ENCODE data around the gene RTN4R.
"Not testable (repeated sequence)": the region's sequence is repeated elsewhere in the genome, so short reads cannot be mapped to it uniquely, and the experiment has no call there.

Gene RTN4R

DNA sequence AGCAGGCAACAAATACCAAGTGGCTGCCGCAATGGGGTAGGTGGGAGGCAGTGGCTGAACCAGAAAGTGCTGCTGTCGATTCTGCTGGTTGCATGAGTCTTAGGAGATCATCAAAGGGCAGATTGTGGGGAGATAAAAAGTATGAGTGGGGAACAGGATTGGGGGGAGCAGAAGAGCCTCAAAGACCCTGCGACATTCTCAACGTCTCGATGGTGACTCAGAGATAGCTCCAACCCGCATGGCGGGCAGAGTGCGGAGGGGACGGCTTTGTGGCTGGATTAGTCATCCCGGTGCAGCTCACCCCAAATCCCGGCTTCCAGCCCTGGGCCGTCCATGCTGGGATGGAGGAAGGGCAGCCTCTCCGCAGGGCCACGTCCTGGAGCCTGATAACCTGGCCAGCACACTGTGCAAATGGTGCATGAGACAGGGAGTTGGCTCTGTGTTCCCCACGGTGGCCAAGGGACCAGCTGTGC lies 11.6 kb upstream of the RTN4R start:
- H3K27ac ChIP-seq (ENCODE audit: insufficient read depth in 1 of 2, low read depth in 1 of 2, low read length in 2 of 2, poor library complexity in 1 of 2, severe bottlenecking in 2 of 2): no peak overlapping the region
- CTCF ChIA-PET: no interaction called here

DNA sequence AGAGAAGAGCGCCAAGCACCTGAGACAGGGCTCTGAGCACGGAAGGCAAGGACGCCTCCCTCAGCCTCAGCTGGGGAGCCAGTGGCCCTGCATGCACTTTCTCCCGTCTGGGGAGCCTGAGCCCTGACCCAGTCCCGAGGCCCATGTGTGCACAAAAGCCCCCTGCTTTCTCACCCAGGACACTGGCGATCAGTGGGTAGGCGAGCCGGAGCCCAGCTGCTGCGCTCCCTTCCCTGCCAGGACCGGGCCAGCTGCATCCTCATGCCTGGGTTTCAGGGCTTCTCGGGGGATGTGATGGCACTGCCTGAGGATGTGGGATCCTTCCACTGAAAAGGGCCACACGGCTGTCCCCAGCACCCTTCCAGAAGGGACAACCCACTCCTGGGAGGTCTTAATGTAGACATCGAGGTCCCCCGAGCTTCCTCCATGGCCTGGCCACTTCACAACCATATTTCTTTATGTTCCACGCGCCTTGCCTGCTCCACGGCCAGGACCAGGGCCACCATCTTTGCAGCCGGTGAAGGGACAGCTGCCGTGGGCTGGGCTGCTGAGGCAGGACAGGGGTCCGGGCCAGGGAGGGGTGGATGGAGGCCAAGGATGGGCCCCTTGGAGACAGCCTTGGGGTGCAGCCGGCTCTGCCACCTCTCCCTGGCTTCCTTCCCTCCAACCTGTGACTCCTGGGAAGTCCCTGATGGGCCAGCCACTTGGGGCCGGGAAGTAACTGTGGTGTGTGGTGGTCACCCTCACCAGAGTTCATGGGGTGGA lies 10.8 kb upstream of the RTN4R start:
- CTCF ChIA-PET; H3K27me3 ChIP-seq (replicated peaks in 2 of 5; ENCODE audit: control insufficient read depth in 4 of 5, insufficient read depth in 5 of 5, low read length in 4 of 5); H3K27ac ChIP-seq (ENCODE audit: insufficient read depth in 1 of 2, low read depth in 1 of 2, low read length in 2 of 2, poor library complexity in 1 of 2, severe bottlenecking in 2 of 2); H3K4me1 ChIP-seq (ENCODE audit: control extremely low read depth in 1 of 4, control insufficient read depth in 4 of 4, insufficient read depth in 4 of 4, low read length in 3 of 4); H3K9me3 ChIP-seq (ENCODE audit: control extremely low read depth in 1 of 5, control insufficient read depth in 4 of 5, insufficient read depth in 2 of 5, low read depth in 1 of 5, low read length in 4 of 5); H3K4me3 ChIP-seq (ENCODE audit: control insufficient read depth in 1 of 7, extremely low read depth in 1 of 7, insufficient read depth in 4 of 7, low read depth in 2 of 7, low read length in 6 of 7); H3K36me3 ChIP-seq (ENCODE audit: control insufficient read depth in 4 of 4, insufficient read depth in 4 of 4, low read length in 3 of 4); POLR2A ChIA-PET; DNase-seq: not testable (repeated sequence)
- 100% methylated on average over 5 of the region's 22 CpGs for WGBS (ENCODE audit: insufficient coverage)

More for the DNA sequence above, 11.6 kb upstream of the RTN4R start:
- Histone ChIP-seq H3K9me3 (ENCODE audit: control extremely low read depth in 1 of 5, control insufficient read depth in 4 of 5, insufficient read depth in 2 of 5, low read depth in 1 of 5, low read length in 4 of 5) (no peaks in the 10 kb centered on the region), H3K4me1 (ENCODE audit: control extremely low read depth in 1 of 4, control insufficient read depth in 4 of 4, insufficient read depth in 4 of 4, low read length in 3 of 4) (no peaks in the 10 kb centered on the region), H3K36me3 (ENCODE audit: control insufficient read depth in 4 of 4, insufficient read depth in 4 of 4, low read length in 3 of 4) (no peaks in the 10 kb centered on the region), H3K4me3 (ENCODE audit: control insufficient read depth in 1 of 7, extremely low read depth in 1 of 7, insufficient read depth in 4 of 7, low read depth in 2 of 7, low read length in 6 of 7) (no peak overlapping the region), H3K27me3 (replicated peaks in 2 of 5; ENCODE audit: control insufficient read depth in 4 of 5, insufficient read depth in 5 of 5, low read length in 4 of 5) (no peaks in the 10 kb centered on the region)
- POLR2A ChIA-PET: no interaction called here
- no peak for DNase-seq
- WGBS (ENCODE audit: insufficient coverage): 79% methylated on average over 12 of the region's 15 CpGs

DNA sequence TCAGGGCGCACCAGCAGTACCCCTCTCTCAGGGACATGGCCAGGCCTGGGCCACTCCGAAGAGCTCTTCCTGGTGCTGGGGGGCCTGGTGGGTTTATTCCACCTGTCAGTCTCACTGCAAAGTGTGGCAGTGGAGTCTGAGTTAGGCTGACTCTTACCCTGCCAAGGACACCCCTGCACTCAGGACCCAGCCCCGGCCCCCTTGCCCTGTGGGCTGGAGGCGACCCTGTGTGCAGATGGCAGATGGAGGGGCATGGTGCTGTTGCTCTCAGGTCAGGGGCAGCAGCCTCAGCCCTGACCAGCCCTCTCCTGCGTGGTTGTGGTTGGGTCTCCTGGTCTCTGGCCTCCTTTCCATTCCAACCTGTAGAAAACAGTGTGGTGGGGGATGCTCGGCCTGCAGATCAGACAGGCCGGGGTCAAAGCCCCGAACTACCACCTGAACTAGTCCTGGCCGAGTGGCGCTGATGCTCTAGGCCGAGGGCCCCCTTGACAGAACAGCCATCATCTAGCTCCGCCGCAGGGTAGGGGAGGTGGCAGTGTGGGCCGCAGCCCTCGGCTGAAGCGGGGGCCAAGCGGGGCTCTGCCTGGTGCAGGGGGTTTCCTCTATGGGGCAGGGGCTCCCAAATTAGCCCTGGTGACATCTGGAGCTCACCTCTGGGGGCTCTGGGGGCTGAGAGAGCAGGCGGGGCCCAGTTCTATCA lies 10.0 kb upstream of the RTN4R start:
- POLR2A ChIA-PET; H3K27me3 ChIP-seq (replicated peaks in 2 of 5; ENCODE audit: control insufficient read depth in 4 of 5, insufficient read depth in 5 of 5, low read length in 4 of 5); H3K4me1 ChIP-seq (ENCODE audit: control extremely low read depth in 1 of 4, control insufficient read depth in 4 of 4, insufficient read depth in 4 of 4, low read length in 3 of 4); DNase-seq; H3K9me3 ChIP-seq (ENCODE audit: control extremely low read depth in 1 of 5, control insufficient read depth in 4 of 5, insufficient read depth in 2 of 5, low read depth in 1 of 5, low read length in 4 of 5); H3K36me3 ChIP-seq (ENCODE audit: control insufficient read depth in 4 of 4, insufficient read depth in 4 of 4, low read length in 3 of 4); H3K27ac ChIP-seq (ENCODE audit: insufficient read depth in 1 of 2, low read depth in 1 of 2, low read length in 2 of 2, poor library complexity in 1 of 2, severe bottlenecking in 2 of 2); H3K4me3 ChIP-seq (ENCODE audit: control insufficient read depth in 1 of 7, extremely low read depth in 1 of 7, insufficient read depth in 4 of 7, low read depth in 2 of 7, low read length in 6 of 7): not testable (repeated sequence)
- CTCF ChIA-PET: interaction anchor here (1.0 kb wide), 1 partner anchor 34 kb away, joined by 3 read pairs; no protein-coding TSS in a partner anchor
- WGBS (ENCODE audit: insufficient coverage): 100% methylated on average over 5 of the region's 18 CpGs

DNA sequence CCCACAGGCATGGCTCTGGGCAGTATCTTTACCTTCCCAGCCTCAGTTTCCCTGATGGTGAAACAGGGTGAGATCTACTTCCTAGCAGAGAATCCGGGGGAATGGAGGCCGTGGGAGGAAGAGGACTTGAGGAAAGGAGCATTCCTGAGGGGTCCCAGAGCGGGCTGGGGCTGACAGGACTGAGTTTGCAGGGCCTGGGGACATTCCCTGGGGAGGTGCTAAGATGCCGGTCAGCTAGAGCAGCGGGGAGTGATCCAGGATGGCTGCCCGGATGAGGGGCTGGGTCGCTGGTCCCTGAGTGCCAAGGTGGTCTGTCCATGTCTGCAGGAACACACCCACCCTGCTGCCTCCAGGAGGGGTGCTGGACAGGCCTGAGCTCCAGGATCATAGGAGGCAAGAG lies 8.3 kb upstream of the RTN4R start:
- Histone ChIP-seq H3K4me1 (ENCODE audit: control extremely low read depth in 1 of 4, control insufficient read depth in 4 of 4, insufficient read depth in 4 of 4, low read length in 3 of 4) (peaks cover 0 to 3% (median under 1%) of the 10 kb centered on the region in 4 experiments), H3K9me3 (ENCODE audit: control extremely low read depth in 1 of 5, control insufficient read depth in 4 of 5, insufficient read depth in 2 of 5, low read depth in 1 of 5, low read length in 4 of 5) (no peaks in the 10 kb centered on the region), H3K4me3 (ENCODE audit: control insufficient read depth in 1 of 7, extremely low read depth in 1 of 7, insufficient read depth in 4 of 7, low read depth in 2 of 7, low read length in 6 of 7) (no peak overlapping the region), H3K36me3 (ENCODE audit: control insufficient read depth in 4 of 4, insufficient read depth in 4 of 4, low read length in 3 of 4) (no peaks in the 10 kb centered on the region), H3K27me3 (replicated peaks in 2 of 5; ENCODE audit: control insufficient read depth in 4 of 5, insufficient read depth in 5 of 5, low read length in 4 of 5) (no peaks in the 10 kb centered on the region), H3K27ac (ENCODE audit: insufficient read depth in 1 of 2, low read depth in 1 of 2, low read length in 2 of 2, poor library complexity in 1 of 2, severe bottlenecking in 2 of 2) (no peak overlapping the region)
- POLR2A ChIA-PET: no interaction called here
- CTCF ChIA-PET: no interaction called here
- WGBS (ENCODE audit: insufficient coverage): 96% methylated on average over 6 of the region's 7 CpGs
- no peak for DNase-seq

DNA sequence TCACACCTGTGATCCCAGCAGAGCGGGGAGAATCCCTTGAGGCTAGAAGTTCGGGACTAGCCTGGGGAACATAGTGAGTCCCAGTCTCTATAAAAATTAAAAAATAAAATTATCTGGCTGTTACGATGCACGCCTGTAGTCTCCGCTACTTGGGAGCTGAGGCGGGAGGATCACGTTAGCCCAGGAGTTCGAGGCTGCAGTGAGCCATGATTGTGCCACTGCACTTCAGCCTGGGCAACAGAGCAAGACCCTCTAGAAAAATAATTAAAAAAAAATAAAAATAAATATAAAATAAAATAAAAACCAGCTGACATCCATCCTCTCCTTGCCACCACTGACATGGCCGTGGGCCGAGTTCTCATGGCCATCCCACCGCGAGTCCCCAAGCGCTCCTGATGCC lies 7.7 kb upstream of the RTN4R start:
- DNase-seq: no peak
- POLR2A ChIA-PET: no interaction called here
- H3K36me3 ChIP-seq (ENCODE audit: control insufficient read depth in 4 of 4, insufficient read depth in 4 of 4, low read length in 3 of 4): no peaks in the 10 kb centered on the region
- 95% methylated on average over 12 of the region's 13 CpGs for WGBS (ENCODE audit: insufficient coverage)
- no peak overlapping the region for H3K27ac ChIP-seq (ENCODE audit: insufficient read depth in 1 of 2, low read depth in 1 of 2, low read length in 2 of 2, poor library complexity in 1 of 2, severe bottlenecking in 2 of 2)
- CTCF ChIA-PET: no interaction called here
- H3K4me1 ChIP-seq (ENCODE audit: control extremely low read depth in 1 of 4, control insufficient read depth in 4 of 4, insufficient read depth in 4 of 4, low read length in 3 of 4): peaks cover 0 to 3% (median under 1%) of the 10 kb centered on the region in 4 experiments
- no peaks in the 10 kb centered on the region for H3K9me3 ChIP-seq (ENCODE audit: control extremely low read depth in 1 of 5, control insufficient read depth in 4 of 5, insufficient read depth in 2 of 5, low read depth in 1 of 5, low read length in 4 of 5)
- no peaks in the 10 kb centered on the region for H3K27me3 ChIP-seq (replicated peaks in 2 of 5; ENCODE audit: control insufficient read depth in 4 of 5, insufficient read depth in 5 of 5, low read length in 4 of 5)
- no peak overlapping the region for H3K4me3 ChIP-seq (ENCODE audit: control insufficient read depth in 1 of 7, extremely low read depth in 1 of 7, insufficient read depth in 4 of 7, low read depth in 2 of 7, low read length in 6 of 7)

DNA sequence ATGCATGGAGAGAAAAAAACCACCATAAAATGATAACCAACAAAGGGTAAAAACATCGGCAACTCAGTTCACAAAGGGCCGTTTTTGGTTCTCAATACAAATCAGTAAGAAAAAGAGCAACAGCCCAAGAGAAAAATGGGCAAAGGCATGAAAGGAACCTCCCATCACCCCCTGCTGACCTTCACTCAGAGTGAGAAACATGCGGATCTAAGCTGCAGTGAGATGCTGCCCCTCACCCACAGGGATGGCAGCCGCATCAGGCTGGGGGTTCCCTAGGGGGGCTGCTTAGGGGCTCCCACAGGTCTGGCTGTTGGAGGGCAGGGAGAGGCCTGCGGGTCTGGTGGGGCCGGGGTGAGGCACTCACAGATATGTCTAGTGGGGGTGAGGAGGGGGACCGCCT lies 7.2 kb upstream of the RTN4R start:
- 100% methylated on average over 1 of the region's 7 CpGs for WGBS (ENCODE audit: insufficient coverage)
- H3K27ac ChIP-seq (ENCODE audit: insufficient read depth in 1 of 2, low read depth in 1 of 2, low read length in 2 of 2, poor library complexity in 1 of 2, severe bottlenecking in 2 of 2); CTCF ChIA-PET; H3K27me3 ChIP-seq (replicated peaks in 2 of 5; ENCODE audit: control insufficient read depth in 4 of 5, insufficient read depth in 5 of 5, low read length in 4 of 5); DNase-seq; H3K9me3 ChIP-seq (ENCODE audit: control extremely low read depth in 1 of 5, control insufficient read depth in 4 of 5, insufficient read depth in 2 of 5, low read depth in 1 of 5, low read length in 4 of 5); H3K4me3 ChIP-seq (ENCODE audit: control insufficient read depth in 1 of 7, extremely low read depth in 1 of 7, insufficient read depth in 4 of 7, low read depth in 2 of 7, low read length in 6 of 7); POLR2A ChIA-PET; H3K4me1 ChIP-seq (ENCODE audit: control extremely low read depth in 1 of 4, control insufficient read depth in 4 of 4, insufficient read depth in 4 of 4, low read length in 3 of 4); H3K36me3 ChIP-seq (ENCODE audit: control insufficient read depth in 4 of 4, insufficient read depth in 4 of 4, low read length in 3 of 4): not testable (repeated sequence)

DNA sequence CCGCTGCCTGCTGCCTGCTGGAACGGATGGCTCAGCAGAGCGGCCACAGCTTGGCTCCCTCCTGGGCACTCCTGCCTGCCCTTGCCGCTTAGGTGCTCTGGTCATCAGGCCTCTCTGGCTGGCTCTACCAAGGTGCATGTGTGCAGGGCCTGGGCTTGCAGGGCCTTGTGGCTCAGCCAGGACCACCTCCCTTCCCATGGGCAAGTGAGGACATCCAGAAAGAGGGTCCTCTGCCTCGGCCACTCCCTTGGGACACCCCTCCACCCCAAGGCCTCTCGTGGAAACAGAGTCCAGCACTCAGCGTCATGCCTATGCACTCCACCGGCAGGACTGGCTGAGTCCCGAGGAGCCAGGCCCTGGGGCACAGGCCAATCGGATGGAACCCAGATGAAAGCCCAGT lies 6.3 kb upstream of the RTN4R start:
- WGBS (ENCODE audit: insufficient coverage): 96% methylated on average over 6 of the region's 10 CpGs
- POLR2A ChIA-PET; H3K36me3 ChIP-seq (ENCODE audit: control insufficient read depth in 4 of 4, insufficient read depth in 4 of 4, low read length in 3 of 4): not testable (repeated sequence)

More for the DNA sequence above, 6.3 kb upstream of the RTN4R start:
- H3K4me1 ChIP-seq (ENCODE audit: control extremely low read depth in 1 of 4, control insufficient read depth in 4 of 4, insufficient read depth in 4 of 4, low read length in 3 of 4); H3K27ac ChIP-seq (ENCODE audit: insufficient read depth in 1 of 2, low read depth in 1 of 2, low read length in 2 of 2, poor library complexity in 1 of 2, severe bottlenecking in 2 of 2); H3K27me3 ChIP-seq (replicated peaks in 2 of 5; ENCODE audit: control insufficient read depth in 4 of 5, insufficient read depth in 5 of 5, low read length in 4 of 5); H3K4me3 ChIP-seq (ENCODE audit: control insufficient read depth in 1 of 7, extremely low read depth in 1 of 7, insufficient read depth in 4 of 7, low read depth in 2 of 7, low read length in 6 of 7); DNase-seq; H3K9me3 ChIP-seq (ENCODE audit: control extremely low read depth in 1 of 5, control insufficient read depth in 4 of 5, insufficient read depth in 2 of 5, low read depth in 1 of 5, low read length in 4 of 5); CTCF ChIA-PET: not testable (repeated sequence)
